Adipose tissue (tissue), 3 donors: ENCODE measurements around the gene TTC4. TPM values are rescaled to one million over a fixed set of nuclear protein-coding genes. Genes with fewer than 3 reads are reported as not detected.

Experiments
- H3K27ac ChIP-seq: one replicate; pipeline ENCODE4 v1.5.1; 2013; ENCODE audit warnings: low read depth, low read length
- WGBS, 3 donors: extraction: QIAGEN DNeasy Blood & Tissue Kit; methylation state at CpG; one replicate each; pipeline ENCODE4 v1.1.7; 2013; 5-methylcytosine and 5-hydroxymethylcytosine counted together
- polyA plus RNA-seq, 3 donors: library from polyadenylated mRNA; stranded (reverse); fragments of 200-250 nt; gene quantifications; one replicate each; pipeline ENCODE4 v1.2.3, GENCODE V29; 2013
- donor health status: healthy with polysubstance abuse.
- donor health status: Bipolar disorder and iron deficiency.
- donor health status: healthy.

TTC4 gene
- 10 to 100 TPM in 2 of 3 donors, 1 to 10 TPM in 1; 8.1 to 13.5 (median 13.1) TPM for polyA plus RNA-seq

DNA sequence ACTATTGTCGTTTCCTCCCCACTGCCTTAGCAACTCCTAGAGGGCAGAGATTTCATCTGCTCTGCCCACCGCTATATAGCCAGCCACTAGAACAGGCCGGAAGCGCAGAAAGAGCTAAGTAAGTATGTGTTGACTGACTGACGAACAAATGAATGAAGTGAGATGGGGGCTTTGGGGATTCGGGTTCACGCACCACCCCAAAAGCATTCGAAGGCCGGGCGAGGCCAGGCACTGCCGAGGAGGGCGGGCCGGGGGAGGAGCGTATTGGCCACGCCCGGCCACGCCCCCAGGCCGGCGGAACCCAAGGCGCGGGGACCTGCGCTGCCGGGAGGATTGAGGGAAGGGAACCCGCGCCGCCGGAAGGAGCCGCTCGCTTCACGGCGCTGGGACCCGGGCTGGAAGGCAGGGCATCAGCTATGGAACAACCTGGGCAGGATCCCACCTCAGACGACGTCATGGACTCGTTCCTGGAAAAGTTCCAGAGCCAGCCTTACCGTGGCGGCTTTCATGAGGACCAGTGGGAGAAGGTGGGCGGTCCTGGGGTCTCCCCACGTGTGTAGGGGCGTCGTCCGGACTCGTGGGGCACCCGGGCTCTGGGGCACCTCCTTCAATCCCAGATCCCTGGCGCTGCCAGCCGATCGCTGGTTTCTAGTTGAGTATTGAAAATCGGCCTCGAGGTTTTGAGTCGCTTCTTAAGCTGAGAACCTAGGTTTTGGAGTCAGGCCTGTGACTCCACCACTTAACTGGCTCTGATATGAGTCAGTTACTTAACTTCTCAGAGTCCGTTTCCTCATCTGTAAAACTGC lies at the start of gene TTC4:
TSS of gene TTC4 (plus strand) at position 369 of the 806 bp plus-strand sequence. CDS start at position 417, 48 bp downstream.
- no peak within 1 kb of the TSS for H3K27ac ChIP-seq
- WGBS, 3 donors = 0 to 1% (median 1%) methylated on average over 48 to 51 of the region's 51 CpGs

DNA sequence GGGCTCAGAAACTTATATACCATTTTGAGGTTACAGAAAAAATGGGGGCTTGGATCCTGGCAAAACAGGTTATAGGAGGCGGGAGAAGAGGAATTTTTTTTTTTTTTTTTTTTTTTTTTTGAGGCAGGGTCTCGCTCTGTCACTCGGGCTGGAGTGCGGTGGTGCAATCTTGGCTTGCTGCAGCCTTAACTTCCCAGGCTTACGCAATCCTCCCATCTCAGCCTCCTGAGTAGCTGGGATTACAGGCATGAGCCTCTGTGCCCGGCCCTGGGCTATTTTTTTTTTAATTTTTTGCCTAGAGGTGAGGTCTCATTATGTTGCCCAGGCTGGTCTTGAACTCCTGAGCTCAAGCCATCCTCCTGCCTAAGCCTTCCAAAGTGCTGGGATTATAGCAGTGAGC lies 49.3 kb upstream of the TTC4 start:
- 64 to 87% (median 75%) methylated on average over 6 of the region's 6 CpGs for WGBS, 3 donors

DNA sequence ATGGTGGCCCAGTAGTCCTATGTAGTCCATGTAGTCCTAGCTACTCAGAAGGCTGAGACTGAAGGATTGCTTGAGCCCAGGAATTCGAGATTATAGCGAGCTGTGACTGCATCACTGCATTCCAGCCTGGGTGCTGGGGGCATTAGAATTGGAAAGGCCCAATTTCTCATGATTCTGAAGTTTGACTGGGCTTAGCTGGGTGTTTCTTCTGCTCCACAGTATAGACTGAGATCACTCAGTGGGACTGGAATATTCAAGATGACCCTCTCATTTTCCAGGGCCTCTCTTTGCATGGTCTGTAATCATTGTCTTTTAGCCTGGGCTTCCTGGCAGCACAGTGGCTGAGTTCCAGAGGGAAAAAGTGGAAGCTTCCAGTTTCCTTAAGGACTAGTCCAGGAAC lies 47.9 kb upstream of the TTC4 start:
- WGBS, 3 donors = 81 to 83% (median 83%) methylated on average over 2 of the region's 2 CpGs
- no peak overlapping the region for H3K27ac ChIP-seq

More for the DNA sequence above, 49.3 kb upstream of the TTC4 start:
- H3K27ac ChIP-seq = no peak overlapping the region

GRCh38 chr1:54668567-54668966 lies 47.1 kb upstream of the TTC4 start:
- H3K27ac ChIP-seq = no peak overlapping the region
- WGBS, 3 donors = 76 to 83% (median 81%) methylated on average over 2 of the region's 2 CpGs

GRCh38 chr1:54671985-54672608 lies 43.6 kb upstream of the TTC4 start:
- H3K27ac ChIP-seq = no peak overlapping the region
- WGBS, 3 donors = 53 to 65% (median 65%) methylated on average over 6 of the region's 6 CpGs

- H3K27ac ChIP-seq = no peak overlapping the region
- WGBS, 3 donors = 71 to 78% (median 73%) methylated on average over 17 of the region's 17 CpGs
These were observed 36.7 kb upstream of the TTC4 start for GRCh38 chr1:54678776-54679643.

GRCh38 chr1:54679706-54680105 lies 36.0 kb upstream of the TTC4 start:
- 82 to 89% (median 86%) methylated on average over 7 of the region's 7 CpGs for WGBS, 3 donors
- no peak overlapping the region for H3K27ac ChIP-seq

DNA sequence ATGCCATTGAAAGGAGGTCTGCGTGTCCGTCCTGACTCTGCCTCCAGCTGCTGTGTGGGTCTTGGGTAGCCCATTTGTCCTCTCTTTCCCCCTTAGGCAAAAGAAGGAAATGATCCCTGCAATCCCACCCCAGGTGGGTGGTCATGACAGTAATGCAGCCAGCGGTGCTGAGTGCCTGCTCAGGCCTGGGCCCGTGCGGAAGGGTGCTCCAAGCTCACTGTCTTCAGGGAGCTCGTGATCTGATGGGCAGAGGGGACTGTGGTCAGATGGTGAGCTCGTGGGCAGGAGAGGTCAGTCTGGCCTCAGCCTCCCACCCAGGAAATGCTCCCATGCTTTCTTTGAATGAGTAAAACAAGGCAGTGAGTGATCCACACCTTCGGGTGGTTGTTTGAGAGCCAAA lies 35.3 kb upstream of the TTC4 start:
- H3K27ac ChIP-seq = no peak overlapping the region
- WGBS, 3 donors = 83 to 86% (median 85%) methylated on average over 8 of the region's 8 CpGs

- no peak overlapping the region for H3K27ac ChIP-seq
These were observed 34.3 kb upstream of the TTC4 start for GRCh38 chr1:54681358-54681757.

DNA sequence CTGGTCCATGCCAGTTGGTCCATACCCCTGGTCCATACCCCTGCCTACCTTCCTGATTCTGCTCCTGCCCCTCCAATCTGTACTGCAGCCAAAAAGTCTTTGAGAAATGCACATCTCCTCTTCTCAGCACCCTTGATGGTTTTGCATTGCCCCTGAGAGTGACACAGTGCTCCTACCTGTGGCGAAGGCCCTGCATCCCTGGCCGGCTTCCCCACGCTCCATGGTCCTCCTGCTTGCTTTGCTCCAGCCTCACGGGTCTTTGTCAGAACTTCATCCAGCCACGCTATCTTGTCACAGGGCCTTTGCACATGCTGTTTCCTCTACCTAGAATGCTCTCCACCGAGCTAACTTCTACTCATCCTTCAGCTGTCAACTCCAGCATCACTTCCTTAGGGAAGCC lies 32.2 kb upstream of the TTC4 start:
- WGBS, 3 donors = 81 to 86% (median 84%) methylated on average over 6 of the region's 6 CpGs
- H3K27ac ChIP-seq = no peak overlapping the region

DNA sequence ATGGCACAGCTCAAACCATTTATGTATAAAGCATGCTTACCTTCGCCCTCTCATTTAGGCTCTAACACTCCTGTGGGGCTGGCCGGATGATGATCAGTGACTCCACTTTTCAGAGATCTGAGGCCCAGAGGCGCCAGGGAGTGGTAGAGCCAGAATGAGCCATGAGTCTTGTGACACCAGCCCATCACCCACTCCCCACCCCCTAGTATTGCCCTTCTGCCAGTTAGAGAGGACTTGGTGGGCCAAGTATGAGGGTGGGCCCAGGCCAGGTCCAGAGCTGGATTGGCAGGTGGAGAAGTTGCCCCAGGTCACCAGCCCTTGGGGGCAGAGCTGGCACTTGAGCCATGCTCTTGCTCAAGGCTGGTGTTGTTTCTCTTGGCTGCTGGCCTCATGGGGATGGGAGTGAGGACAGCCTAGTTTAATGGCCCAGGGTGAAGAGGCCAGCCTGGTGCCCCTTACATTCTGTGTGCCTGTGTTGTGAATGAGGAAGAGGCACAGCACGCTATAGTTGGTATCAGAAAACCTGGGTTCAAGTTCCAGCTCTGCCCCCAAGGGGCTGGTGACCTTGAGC lies 30.2 kb upstream of the TTC4 start:
- WGBS, 3 donors = 88 to 91% (median 89%) methylated on average over 4 of the region's 4 CpGs
- H3K27ac ChIP-seq = no peak overlapping the region

DNA sequence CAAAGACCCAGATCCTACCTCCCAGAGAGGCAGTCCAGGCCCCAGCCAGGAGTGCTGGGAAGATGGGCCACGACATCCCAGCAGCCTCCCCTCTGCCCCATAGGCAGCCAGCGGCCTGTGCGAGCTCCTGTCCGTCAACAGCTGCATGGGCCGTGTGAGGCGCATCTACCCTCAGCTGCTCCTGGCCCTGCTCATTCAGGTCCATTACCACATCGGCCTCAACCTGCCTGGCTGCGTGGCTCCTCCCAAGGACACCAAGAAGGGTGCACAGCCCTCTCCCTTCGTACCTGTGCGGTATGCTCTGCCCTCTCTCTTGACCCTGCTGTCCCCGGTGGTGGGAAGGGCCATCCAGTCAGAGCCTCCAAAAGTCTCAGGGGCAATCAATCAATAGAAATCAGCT lies 29.5 kb upstream of the TTC4 start:
- H3K27ac ChIP-seq = no peak overlapping the region
- 81 to 92% (median 88%) methylated on average over 11 of the region's 11 CpGs for WGBS, 3 donors

GRCh38 chr1:54694771-54695170 lies 20.9 kb upstream of the TTC4 start:
- WGBS, 3 donors = 78 to 89% (median 82%) methylated on average over 8 of the region's 8 CpGs
- no peak overlapping the region for H3K27ac ChIP-seq

GRCh38 chr1:54695221-54695620 lies 20.4 kb upstream of the TTC4 start:
- no peak overlapping the region for H3K27ac ChIP-seq
- WGBS, 3 donors = 82 to 93% (median 91%) methylated on average over 12 to 15 of the region's 15 CpGs

GRCh38 chr1:54695764-54696163 lies 19.9 kb upstream of the TTC4 start:
- no peak overlapping the region for H3K27ac ChIP-seq
- WGBS, 3 donors = 80 to 86% (median 80%) methylated on average over 1 of the region's 1 CpG

DNA sequence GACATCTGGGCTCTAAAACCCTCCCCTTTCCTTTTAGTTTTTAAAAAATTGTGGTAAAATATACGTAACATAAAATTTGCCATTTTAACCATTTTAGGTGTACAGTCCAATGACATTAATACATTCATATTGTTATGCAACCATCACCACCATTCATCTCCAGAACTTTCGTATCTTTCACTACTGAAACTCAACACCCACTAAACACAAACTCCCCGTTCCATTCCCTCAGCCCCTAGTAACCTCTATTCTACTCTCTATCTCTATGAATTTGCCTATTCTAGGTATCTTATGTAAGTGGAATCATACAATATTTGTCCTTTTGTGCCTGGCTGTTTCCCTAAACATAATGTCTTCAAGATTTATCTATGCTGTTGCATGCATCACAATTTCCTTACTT lies 19.4 kb upstream of the TTC4 start:
- no peak overlapping the region for H3K27ac ChIP-seq
- 77 to 84% (median 79%) methylated on average over 3 of the region's 3 CpGs for WGBS, 3 donors

GRCh38 chr1:54697896-54698295 lies 17.8 kb upstream of the TTC4 start:
- no peak overlapping the region for H3K27ac ChIP-seq
- WGBS, 3 donors = 74 to 84% (median 84%) methylated on average over 6 of the region's 6 CpGs

- 60 to 75% (median 63%) methylated on average over 8 of the region's 8 CpGs for WGBS, 3 donors
- H3K27ac ChIP-seq = no peak overlapping the region
These were observed 17.3 kb upstream of the TTC4 start for GRCh38 chr1:54698346-54698745.
